GM12878 (cell line): Measurements from ENCODE around the gene SMKR1.

Experiments
- ATF2 ChIP-seq: IDR thresholded peaks from 2 replicates; pipeline ENCODE4 v1.6.1; 2012; ENCODE audit warnings: low read length, inconsistent platforms
- CEBPB ChIP-seq, 2 experiments: fragments of 150-350 bp in 1 of 2; IDR thresholded peaks; 2 replicates each; pipeline ENCODE4 v1.6.1; 2012 to 2014; ENCODE audit warnings: low read depth in 2 of 2, low read length in 2 of 2, borderline replicate concordance in 1 of 2, inconsistent platforms in 1 of 2
- CTCF ChIP-seq, 3 experiments: IDR thresholded peaks in 2 of 3; conservative IDR thresholded peaks in 1 of 3; 2 replicates each; pipeline ENCODE4 v1.5.1; 2011; ENCODE audit warnings: low read depth in 3 of 3, low read length in 3 of 3, mild to moderate bottlenecking in 3 of 3, control low read depth in 2 of 3, moderate library complexity in 2 of 3, inconsistent platforms in 1 of 3, mixed read lengths in 1 of 3; ENCODE audit not compliant: control insufficient read depth in 2 of 3, insufficient read depth in 1 of 3; ENCODE audit errors: extremely low read depth in 1 of 3
- FOXM1 ChIP-seq: IDR thresholded peaks from 2 replicates; pipeline ENCODE4 v1.6.1; 2012; ENCODE audit warnings: low read depth, mild to moderate bottlenecking, inconsistent platforms, low read length, moderate library complexity
- HDAC6 ChIP-seq: fragments of 200-600 bp; sonication (generic); IDR thresholded peaks from one replicate; pipeline ENCODE4 v1.8.0; 2017; ENCODE audit warnings: antibody characterized with exemption; ENCODE audit not compliant: unreplicated experiment
- MEF2A ChIP-seq: IDR thresholded peaks from 2 replicates; pipeline ENCODE4 v1.6.1; 2011; ENCODE audit warnings: low read depth, mild to moderate bottlenecking, low read length, moderate library complexity; ENCODE audit not compliant: insufficient read depth
- MXI1 ChIP-seq: fragments of 150-350 bp; IDR thresholded peaks from 2 replicates; pipeline ENCODE4 v1.6.1; 2011; ENCODE audit warnings: low read depth, mild to moderate bottlenecking, inconsistent platforms, low read length, improper control_type of control experiment
- POLR2A ChIP-seq: IDR thresholded peaks from 2 replicates; pipeline ENCODE4 v1.6.1; 2011; ENCODE audit warnings: low read depth, mild to moderate bottlenecking, low read length
- POLR2AphosphoS5 ChIP-seq: IDR thresholded peaks from 2 replicates; pipeline ENCODE4 v1.6.1; 2011; ENCODE audit warnings: mild to moderate bottlenecking, low read length, inconsistent platforms
- RAD21 ChIP-seq: IDR thresholded peaks from 2 replicates; pipeline ENCODE4 v1.6.1; 2011; ENCODE audit warnings: mild to moderate bottlenecking, low read depth, low read length, moderate library complexity; ENCODE audit not compliant: insufficient read depth
- SIX5 ChIP-seq: IDR thresholded peaks from 2 replicates; pipeline ENCODE4 v1.6.1; 2011; ENCODE audit warnings: mild to moderate bottlenecking, low read depth, low read length, moderate library complexity; ENCODE audit not compliant: severe bottlenecking

GRCh38 chr7:129550693-129551360 lies 48.5 kb downstream of the SMKR1 start:
- no peak for TF ChIP-seq CTCF (IDR thresholded peaks at IDR 0.05 in 2 of 3, conservative IDR thresholded peaks at IDR 0.05 in 1 of 3; ENCODE audit: control insufficient read depth in 2 of 3, extremely low read depth in 1 of 3, insufficient read depth in 1 of 3, low read depth in 3 of 3, low read length in 3 of 3)
- TF ChIP-seq ATF2, result no peak
- TF ChIP-seq POLR2AphosphoS5, result no peak
- no peak for TF ChIP-seq RAD21
- no peak for TF ChIP-seq MEF2A
- no peak for TF ChIP-seq HDAC6
- TF ChIP-seq CEBPB (IDR thresholded peaks at IDR 0.05; ENCODE audit: borderline replicate concordance in 1 of 2, low read depth in 2 of 2, low read length in 2 of 2), result no peak
- TF ChIP-seq POLR2A, result no peak
- no peak for TF ChIP-seq FOXM1
- no peak for TF ChIP-seq SIX5
- no peak for TF ChIP-seq MXI1
